Measurements from ENCODE around the gene SLC7A8.

The SLC7A8 gene

DNA sequence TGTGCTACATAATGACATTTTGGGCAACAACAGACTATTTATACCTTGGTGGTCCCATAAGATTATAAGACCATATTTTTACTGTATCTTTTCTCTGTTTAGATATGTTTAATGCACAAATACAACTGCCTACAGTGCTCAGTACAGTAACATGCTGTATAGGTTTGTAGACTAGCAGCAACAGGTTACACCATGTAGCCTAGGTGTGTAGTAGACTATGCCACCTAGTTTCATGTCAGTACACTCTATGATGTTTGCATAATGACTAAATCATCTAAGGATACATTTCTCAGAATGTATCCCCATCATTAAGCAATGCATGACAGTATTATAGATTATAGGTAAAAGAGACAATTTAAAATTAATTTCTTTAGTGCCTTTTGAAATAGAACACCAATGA is 33.7 kb downstream of the SLC7A8 start:
- TF ChIP-seq FOXM1 (IDR thresholded peaks at IDR 0.05; ENCODE audit: borderline replicate concordance, low read depth) = no peak
- no peak for TF ChIP-seq TCF12 (IDR thresholded peaks at IDR 0.05; ENCODE audit: low read depth)
- TF ChIP-seq ZBTB7A (IDR thresholded peaks at IDR 0.05; ENCODE audit: low read depth) = no peak
- TF ChIP-seq, protein P1, sequence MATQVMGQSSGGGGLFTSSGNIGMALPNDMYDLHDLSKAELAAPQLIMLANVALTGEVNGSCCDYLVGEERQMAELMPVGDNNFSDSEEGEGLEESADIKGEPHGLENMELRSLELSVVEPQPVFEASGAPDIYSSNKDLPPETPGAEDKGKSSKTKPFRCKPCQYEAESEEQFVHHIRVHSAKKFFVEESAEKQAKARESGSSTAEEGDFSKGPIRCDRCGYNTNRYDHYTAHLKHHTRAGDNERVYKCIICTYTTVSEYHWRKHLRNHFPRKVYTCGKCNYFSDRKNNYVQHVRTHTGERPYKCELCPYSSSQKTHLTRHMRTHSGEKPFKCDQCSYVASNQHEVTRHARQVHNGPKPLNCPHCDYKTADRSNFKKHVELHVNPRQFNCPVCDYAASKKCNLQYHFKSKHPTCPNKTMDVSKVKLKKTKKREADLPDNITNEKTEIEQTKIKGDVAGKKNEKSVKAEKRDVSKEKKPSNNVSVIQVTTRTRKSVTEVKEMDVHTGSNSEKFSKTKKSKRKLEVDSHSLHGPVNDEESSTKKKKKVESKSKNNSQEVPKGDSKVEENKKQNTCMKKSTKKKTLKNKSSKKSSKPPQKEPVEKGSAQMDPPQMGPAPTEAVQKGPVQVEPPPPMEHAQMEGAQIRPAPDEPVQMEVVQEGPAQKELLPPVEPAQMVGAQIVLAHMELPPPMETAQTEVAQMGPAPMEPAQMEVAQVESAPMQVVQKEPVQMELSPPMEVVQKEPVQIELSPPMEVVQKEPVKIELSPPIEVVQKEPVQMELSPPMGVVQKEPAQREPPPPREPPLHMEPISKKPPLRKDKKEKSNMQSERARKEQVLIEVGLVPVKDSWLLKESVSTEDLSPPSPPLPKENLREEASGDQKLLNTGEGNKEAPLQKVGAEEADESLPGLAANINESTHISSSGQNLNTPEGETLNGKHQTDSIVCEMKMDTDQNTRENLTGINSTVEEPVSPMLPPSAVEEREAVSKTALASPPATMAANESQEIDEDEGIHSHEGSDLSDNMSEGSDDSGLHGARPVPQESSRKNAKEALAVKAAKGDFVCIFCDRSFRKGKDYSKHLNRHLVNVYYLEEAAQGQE (IDR thresholded peaks at IDR 0.05; ENCODE audit: low read depth) = no peak
- TF ChIP-seq RAD21 (IDR thresholded peaks at IDR 0.05; ENCODE audit: low read depth) = no peak
- TF ChIP-seq, protein P2, sequence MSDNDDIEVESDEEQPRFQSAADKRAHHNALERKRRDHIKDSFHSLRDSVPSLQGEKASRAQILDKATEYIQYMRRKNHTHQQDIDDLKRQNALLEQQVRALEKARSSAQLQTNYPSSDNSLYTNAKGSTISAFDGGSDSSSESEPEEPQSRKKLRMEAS (IDR thresholded peaks at IDR 0.05) = no peak
- TF ChIP-seq EP300 (IDR thresholded peaks at IDR 0.05; ENCODE audit: borderline replicate concordance) = no peak
- no peak for TF ChIP-seq TEAD4 (IDR thresholded peaks at IDR 0.05)
- no peak for TF ChIP-seq TAF1 (IDR thresholded peaks at IDR 0.05; ENCODE audit: low read depth)
- TF ChIP-seq CEBPB (IDR thresholded peaks at IDR 0.05) = no peak
- no peak for TF ChIP-seq EGR1 (IDR thresholded peaks at IDR 0.05)
- no peak for TF ChIP-seq NFIC (IDR thresholded peaks at IDR 0.05)
- TF ChIP-seq, protein P3, sequence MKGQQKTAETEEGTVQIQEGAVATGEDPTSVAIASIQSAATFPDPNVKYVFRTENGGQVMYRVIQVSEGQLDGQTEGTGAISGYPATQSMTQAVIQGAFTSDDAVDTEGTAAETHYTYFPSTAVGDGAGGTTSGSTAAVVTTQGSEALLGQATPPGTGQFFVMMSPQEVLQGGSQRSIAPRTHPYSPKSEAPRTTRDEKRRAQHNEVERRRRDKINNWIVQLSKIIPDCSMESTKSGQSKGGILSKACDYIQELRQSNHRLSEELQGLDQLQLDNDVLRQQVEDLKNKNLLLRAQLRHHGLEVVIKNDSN (IDR thresholded peaks at IDR 0.05) = no peak
- no peak for TF ChIP-seq CREB1 (IDR thresholded peaks at IDR 0.05; ENCODE audit: low read depth)
- TF ChIP-seq YY1 (IDR thresholded peaks at IDR 0.05; ENCODE audit: low read depth) = no peak

DNA sequence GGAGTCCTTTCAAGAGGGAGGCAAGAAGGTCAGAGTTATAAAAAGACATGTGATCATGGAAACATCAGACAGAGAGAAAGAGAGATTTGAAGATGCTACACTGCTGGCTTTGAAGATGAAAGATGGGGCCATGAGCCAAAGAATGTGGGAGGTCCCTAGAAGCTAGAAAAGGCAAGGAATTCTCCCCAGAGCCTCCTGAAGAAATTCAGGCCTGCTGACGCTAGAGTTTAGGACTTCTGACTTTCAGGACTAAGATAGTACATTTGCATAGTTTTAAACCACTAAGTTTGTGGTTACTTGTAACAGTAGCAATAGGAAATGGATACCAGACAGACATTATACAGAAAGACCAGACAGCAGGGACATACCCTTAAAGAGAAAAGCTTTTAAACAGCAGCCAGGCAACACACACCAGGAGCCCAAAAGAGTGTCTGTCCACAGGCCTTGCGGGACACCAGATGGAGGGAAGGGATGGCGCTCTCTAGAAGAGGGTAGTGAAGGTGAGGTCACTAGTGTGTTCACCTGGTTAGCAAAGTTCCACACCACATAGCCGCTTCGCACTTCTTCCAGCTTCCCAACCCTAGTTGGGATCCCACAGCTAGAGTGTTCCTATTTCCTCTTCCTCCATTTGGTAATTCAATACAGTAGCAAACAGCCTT is 34.7 kb downstream of the SLC7A8 start:
- TF ChIP-seq YY1 (IDR thresholded peaks at IDR 0.05; ENCODE audit: low read depth) (no peak), CREB1 (IDR thresholded peaks at IDR 0.05; ENCODE audit: low read depth) (no peak), TCF12 (IDR thresholded peaks at IDR 0.05; ENCODE audit: low read depth) (no peak), EGR1 (IDR thresholded peaks at IDR 0.05) (no peak), NFIC (IDR thresholded peaks at IDR 0.05) (no peak), CEBPB (IDR thresholded peaks at IDR 0.05) (no peak), EP300 (IDR thresholded peaks at IDR 0.05; ENCODE audit: borderline replicate concordance) (no peak), FOXM1 (IDR thresholded peaks at IDR 0.05; ENCODE audit: borderline replicate concordance, low read depth) (no peak), ZBTB7A (IDR thresholded peaks at IDR 0.05; ENCODE audit: low read depth) (no peak), TAF1 (IDR thresholded peaks at IDR 0.05; ENCODE audit: low read depth) (no peak), TEAD4 (IDR thresholded peaks at IDR 0.05) (no peak), RAD21 (IDR thresholded peaks at IDR 0.05; ENCODE audit: low read depth) (no peak)
- TF ChIP-seq, protein P1 (IDR thresholded peaks at IDR 0.05; ENCODE audit: low read depth) = no peak
- TF ChIP-seq, protein P2 (IDR thresholded peaks at IDR 0.05) = no peak
- TF ChIP-seq, protein P3 (IDR thresholded peaks at IDR 0.05) = no peak

DNA sequence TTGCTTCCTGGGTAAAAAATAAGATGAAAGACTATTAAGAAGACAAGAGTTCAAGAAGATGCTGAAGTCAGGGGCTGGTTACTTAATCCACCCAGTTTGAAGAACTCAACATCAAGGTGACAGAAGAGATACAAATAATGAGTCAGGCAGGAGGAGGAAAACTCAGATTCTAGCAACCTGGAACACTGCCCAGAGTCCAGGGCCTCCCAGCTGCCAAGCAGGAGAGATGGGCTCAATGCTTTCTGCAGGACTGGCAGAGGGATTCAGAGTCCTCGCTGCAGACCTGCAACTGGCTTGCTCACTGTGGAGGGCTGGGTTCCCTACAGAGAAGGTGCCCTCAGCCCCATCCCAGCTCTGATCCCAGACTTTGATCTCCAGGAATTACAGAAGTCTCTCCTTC is 35.8 kb downstream of the SLC7A8 start:
- no peak for TF ChIP-seq TAF1 (IDR thresholded peaks at IDR 0.05; ENCODE audit: low read depth)
- no peak for TF ChIP-seq YY1 (IDR thresholded peaks at IDR 0.05; ENCODE audit: low read depth)
- no peak for TF ChIP-seq ZBTB7A (IDR thresholded peaks at IDR 0.05; ENCODE audit: low read depth)
- TF ChIP-seq CEBPB (IDR thresholded peaks at IDR 0.05) = no peak
- no peak for TF ChIP-seq RAD21 (IDR thresholded peaks at IDR 0.05; ENCODE audit: low read depth)
- TF ChIP-seq NFIC (IDR thresholded peaks at IDR 0.05) = no peak
- TF ChIP-seq, protein P2 (IDR thresholded peaks at IDR 0.05) = no peak
- no peak for TF ChIP-seq CREB1 (IDR thresholded peaks at IDR 0.05; ENCODE audit: low read depth)
- TF ChIP-seq, protein P1 (IDR thresholded peaks at IDR 0.05; ENCODE audit: low read depth) = no peak

DNA sequence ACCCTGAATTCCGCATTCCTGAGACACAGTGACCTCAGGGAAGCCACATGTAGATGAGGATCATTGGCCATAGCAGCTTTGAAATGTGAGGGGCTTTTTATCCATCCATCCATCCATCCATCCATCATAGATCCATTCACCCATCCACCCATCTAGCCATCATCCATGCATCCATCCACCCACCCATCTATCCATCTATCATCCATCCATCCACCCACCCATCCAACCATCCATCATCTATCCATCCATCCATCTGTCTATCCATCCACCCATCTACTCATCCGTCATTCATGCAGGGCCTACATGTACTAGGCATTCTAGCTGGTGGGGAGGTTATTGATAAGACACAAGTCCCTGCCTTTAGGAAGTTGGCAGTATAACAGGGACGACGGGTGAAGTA is 36.5 kb downstream of the SLC7A8 start:
- TF ChIP-seq RAD21 (IDR thresholded peaks at IDR 0.05; ENCODE audit: low read depth) (no peak), EGR1 (IDR thresholded peaks at IDR 0.05) (no peak), FOXM1 (IDR thresholded peaks at IDR 0.05; ENCODE audit: borderline replicate concordance, low read depth) (no peak), ZBTB7A (IDR thresholded peaks at IDR 0.05; ENCODE audit: low read depth) (no peak), TCF12 (IDR thresholded peaks at IDR 0.05; ENCODE audit: low read depth) (no peak), TAF1 (IDR thresholded peaks at IDR 0.05; ENCODE audit: low read depth) (no peak), YY1 (IDR thresholded peaks at IDR 0.05; ENCODE audit: low read depth) (no peak), EP300 (IDR thresholded peaks at IDR 0.05; ENCODE audit: borderline replicate concordance) (no peak), TEAD4 (IDR thresholded peaks at IDR 0.05) (no peak), NFIC (IDR thresholded peaks at IDR 0.05) (no peak), CREB1 (IDR thresholded peaks at IDR 0.05; ENCODE audit: low read depth) (no peak), CEBPB (IDR thresholded peaks at IDR 0.05) (no peak)
- TF ChIP-seq, protein P3 (IDR thresholded peaks at IDR 0.05) = no peak
- TF ChIP-seq, protein P1 (IDR thresholded peaks at IDR 0.05; ENCODE audit: low read depth) = no peak
- TF ChIP-seq, protein P2 (IDR thresholded peaks at IDR 0.05) = no peak

Data from Ishikawa (cell line).